SKM-1 (cell line): ENCODE data around the gene PAX3.

ENCODE experiments used
- DNase-seq: peaks from one replicate; lab custom pipeline; 2025; ENCODE audit not compliant: unreplicated experiment; lab: John Stamatoyannopoulos, UW

Gene PAX3

DNA sequence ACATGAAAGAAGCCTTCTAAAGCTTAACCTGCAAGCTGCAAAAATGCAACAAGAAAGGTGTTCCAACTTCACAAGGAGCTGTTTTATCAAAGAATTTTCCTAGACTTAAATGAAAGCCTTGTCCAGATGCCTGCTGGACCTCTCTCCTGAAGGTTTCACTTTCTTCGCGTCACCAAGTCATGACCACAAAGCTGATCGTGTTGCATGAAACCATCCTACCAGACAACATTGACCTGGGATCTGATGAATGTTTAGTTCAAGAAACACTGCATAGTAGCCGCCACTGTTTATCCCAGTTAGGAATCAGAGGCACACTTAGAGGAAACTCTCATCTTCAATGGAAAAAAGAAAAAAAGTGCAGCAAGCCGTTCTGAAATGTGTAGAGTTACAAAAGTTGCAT, 26.9 kb downstream of the PAX3 start:
- DNase-seq = no peak

DNA sequence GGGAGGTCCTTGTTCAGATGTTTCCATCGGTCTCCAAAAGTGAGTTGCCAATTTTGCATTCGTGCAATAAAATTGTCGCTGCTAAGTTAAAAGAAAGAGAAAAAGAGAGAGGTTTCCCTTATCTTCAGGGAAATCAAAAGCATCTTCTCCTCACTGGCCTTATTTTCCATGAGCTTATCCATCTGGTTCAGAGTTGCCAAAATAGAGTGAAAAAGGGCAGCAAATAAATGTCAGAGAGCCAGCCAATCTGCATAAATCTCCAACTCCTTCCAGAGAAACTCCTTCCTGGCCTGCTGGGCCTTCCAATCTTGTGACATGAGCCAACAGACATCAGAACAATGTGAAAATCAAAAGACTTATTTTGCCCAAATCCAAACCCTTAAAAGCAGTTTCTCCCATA, 28.4 kb downstream of the PAX3 start:
- no peak for DNase-seq

- no peak for DNase-seq
Measured at GRCh38 chr2:222269132-222269531, 29.7 kb downstream of the PAX3 start.

GRCh38 chr2:222268311-222268990, 30.3 kb downstream of the PAX3 start:
- DNase-seq = no peak

DNA sequence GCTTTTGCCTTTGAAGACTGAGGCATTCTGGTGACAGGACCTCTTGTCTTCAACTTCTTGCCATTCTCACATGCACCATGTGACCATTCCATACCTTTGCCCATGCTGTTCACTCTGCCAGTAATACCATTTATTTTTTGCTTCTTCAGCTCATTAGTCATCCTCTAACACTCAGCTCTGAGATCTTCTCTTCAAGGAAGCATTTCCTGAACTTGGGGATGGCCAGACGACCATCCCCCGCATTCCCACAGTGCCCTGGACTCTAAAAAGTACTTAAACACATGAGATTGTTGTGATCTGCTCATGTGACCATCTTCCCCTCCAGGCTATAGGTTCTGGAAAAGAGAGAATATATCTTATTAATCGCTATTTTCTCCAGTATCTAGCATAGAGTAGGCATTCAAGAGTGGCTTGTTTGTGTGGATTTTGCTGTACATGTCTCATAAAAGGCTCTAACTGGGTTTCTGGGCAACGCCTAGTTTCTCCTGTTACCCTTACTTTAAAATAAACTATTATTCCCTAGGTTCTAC, 33.9 kb downstream of the PAX3 start:
- no peak for DNase-seq

DNA sequence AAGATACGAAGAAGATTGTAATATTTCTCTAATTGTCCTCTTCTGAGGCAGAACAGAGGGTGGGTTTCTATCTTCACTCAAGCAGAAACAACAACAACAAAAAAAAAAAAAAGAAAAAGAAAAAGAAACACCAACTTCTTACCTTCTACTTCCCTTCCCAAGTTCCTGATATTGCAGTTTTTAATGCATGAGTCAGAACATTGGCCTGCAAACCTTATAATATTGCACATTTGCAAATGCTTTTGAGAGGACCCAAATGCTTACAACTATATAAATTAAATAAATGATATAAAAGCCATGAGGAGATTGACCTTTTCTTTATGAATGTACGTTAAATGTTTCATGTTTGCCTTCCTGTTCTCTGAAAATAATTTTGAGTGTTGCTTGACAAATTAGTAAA, 37.3 kb downstream of the PAX3 start:
- no peak for DNase-seq

GRCh38 chr2:222257645-222258044, 41.2 kb downstream of the PAX3 start:
- no peak for DNase-seq

GRCh38 chr2:222256250-222256649, 42.5 kb downstream of the PAX3 start:
- no peak for DNase-seq

DNA sequence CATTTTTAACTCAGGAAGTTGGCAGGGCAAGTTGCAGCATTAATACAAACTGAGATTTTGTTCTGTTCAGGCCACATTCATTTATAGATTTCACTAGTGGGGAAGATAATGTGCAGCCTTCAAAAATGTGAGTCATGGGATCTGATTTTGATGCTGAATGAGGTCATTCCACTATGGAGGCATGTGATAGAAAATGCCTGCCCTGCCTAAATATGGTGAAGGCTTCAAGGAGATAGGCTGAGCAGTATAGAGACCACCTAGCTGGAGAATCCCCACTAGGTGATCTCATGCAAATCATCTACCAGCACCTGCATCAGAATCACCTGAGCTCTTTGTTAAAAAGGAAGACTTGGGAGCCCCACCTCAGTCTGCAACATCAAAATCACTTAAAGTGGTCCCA, 43.7 kb downstream of the PAX3 start:
- no peak for DNase-seq

DNA sequence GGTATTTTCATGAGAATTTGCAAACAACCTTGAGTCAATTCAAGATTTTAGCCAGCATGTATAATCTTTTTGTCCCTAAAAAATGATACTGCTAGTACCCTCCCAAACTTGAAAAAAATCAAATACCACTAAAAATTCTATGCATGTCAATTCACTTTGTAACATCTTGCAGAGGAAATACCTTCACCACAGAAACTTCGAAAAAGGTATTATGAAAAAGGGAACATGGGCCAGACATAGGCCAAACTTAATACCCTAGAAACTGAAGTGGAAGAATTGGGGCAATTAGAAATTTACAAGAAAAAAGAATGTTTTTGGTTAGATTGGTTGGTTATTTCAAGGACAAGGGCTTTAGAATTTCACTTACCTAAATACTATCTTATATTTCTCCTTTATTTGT, 48.5 kb downstream of the PAX3 start:
- DNase-seq = no peak

DNA sequence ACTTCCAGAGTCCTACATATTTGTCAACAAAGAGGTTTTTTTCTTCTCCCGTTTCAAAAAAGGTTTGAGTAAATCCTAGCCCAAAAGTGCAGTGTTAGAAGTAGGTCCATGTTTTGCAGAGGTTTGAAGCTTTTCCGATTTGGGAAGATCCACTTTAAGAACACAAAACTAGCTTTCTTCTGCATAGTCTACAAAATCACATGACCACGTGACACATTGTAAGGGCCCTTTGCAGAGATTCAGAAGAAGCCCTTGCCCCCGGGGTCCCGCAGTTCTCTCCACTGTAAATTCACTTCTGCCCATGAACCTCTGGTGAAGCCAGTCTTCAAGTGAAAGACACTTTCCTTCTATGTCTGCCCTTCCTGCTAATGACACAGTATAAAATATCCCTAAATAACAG, 49.4 kb downstream of the PAX3 start:
- DNase-seq = no peak

GRCh38 chr2:222248818-222249217, 50.0 kb downstream of the PAX3 start:
- no peak for DNase-seq

GRCh38 chr2:222248256-222248655, 50.5 kb downstream of the PAX3 start:
- DNase-seq = no peak

DNA sequence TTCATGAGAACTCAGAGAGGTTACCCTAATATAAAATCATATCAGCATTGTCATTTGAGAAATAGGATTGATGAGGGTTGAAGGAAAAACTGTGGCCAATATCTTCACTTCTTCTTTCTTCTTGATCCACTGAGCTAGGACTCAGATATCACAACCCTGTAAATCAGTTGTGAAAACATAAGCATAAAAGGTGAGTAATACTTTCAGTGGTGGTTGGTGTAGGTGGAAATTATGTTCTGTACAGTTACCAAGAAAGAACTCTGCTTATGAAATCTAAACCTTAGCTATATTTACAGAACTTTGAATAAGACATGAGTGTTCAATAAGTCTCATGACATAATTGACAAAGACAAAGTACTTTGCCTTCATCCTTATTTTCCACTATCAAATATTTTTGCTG, 56.3 kb downstream of the PAX3 start:
- DNase-seq = no peak

DNA sequence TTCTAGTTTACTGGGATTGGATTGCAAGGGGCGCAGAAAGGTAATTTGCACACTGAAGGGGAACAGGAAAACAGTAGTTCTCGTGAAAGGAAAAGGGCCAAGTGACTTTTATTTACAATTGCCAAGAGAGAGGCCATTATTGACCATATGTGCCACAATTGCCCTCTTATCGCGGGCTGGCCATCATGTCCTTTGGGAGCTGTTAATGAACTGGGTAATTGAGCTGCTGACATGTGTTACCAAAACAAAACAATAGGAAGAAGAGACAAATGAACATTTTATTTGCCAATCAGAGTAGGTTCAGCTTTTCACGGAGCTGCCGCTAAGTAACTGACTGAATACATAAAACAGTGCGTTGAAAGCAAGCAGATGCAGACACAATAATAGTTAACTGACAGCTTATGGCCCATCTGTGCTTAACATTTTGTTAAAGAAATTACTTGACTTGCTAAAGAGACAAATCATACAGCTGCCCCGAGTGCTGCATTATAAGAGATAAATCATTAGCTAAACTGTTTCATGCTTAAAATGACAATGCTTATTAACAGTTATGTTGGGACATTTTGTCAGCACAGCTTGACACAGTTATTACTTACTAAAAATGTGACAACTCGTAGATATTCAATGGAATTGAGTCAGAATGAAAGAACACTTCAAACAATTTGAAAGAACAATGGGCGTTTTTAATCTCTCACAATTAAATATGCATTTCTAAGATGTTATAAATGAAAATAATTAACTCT, 57.5 kb downstream of the PAX3 start:
- DNase-seq = no peak

GRCh38 chr2:222240676-222241049, 58.1 kb downstream of the PAX3 start:
- DNase-seq = no peak

- DNase-seq = no peak
Measured at GRCh38 chr2:222239945-222240675, 58.7 kb downstream of the PAX3 start.

DNA sequence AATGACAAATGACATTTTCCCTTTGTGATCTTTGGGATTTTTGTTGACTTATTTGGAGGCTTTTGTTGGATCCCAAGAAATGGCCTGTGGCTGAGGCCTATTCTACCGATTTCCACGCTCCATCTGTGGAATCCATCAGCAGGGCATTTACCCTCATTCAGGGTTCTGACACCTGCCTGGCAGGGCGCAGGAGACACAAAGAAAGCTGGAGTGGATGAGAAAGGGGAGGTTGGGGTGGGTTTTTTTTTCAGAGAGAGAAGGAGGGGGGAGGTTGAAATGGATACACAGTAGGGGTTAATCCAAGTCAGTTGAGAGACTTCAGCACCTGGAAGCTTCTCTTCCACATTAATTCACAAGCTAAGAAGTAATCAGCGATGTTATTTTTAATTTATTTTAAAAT, 59.7 kb downstream of the PAX3 start:
- no peak for DNase-seq

DNA sequence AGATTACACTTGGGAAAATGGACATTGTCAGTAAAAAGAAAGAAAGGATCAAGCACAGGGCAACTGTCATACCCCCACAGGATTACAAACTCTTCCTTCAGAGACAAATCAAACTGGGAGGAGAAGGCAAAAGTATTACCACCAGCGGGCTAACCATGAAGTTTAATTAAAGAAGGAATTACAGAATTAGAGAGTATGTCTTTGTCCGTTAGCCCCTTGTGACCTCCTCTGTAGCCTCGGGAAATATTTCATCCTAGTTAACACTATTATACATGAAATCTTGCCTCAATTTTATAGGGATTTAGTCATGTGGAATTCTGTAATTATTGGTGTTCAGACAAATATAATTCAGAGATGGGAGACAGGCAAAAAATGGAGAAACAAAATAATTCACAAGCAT, 60.7 kb downstream of the PAX3 start:
- no peak for DNase-seq

DNA sequence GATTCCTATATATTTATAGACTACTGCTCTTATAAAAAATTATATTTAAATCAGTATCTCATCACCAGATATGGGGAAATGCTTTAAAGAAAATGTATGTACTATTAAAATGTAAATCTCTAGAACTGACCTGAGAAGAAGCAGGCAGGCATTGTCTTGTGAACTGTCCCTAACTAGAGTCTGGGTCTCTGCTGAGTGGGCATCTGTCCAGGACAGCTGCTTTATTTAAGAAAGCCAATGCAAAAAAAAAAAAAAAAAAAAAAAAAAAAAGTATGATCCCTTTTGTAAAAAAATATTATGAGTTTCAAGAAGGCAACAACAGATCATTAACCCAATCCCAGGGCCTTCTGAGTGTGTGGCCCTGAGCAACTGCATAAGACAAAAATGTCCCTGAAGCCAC, 66.0 kb downstream of the PAX3 start:
- no peak for DNase-seq

DNA sequence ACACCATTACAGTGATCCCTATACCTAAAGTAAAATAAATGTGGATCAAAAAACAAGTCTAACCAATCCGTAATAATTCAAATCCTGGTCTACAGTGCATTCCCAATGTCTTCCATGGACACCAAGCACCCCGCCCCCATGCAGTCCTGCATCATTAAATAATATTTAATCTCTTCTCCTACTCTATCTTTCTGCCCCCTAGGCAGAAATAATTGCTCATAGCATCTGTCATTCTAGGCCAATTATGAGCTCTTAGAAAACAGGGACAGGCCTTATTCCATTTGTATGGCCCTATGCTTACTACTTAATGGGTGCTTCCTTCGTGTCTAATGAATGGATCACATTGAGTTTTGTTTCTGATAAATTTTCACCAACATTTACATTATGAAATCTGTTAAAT, 66.4 kb downstream of the PAX3 start:
- no peak for DNase-seq

GRCh38 chr2:222228054-222228453, 70.7 kb downstream of the PAX3 start:
- no peak for DNase-seq
